ENCODE measurements around the gene OSBPL6. TPM values are rescaled to one million over a fixed set of nuclear protein-coding genes. Genes with fewer than 3 reads are reported as not detected.

OSBPL6 gene
- total RNA-seq, 4 donors from 2014 or later = 1.8 to 9.9 (median 2.8) TPM

GRCh38 chr2:178250429-178250828, 56.1 kb downstream of the OSBPL6 start:
- no peak overlapping the region for H3K27ac ChIP-seq
- DNase-seq = no peak
- H3K4me3 ChIP-seq = no peak overlapping the region
- intact Hi-C loops (cut with DNase I; ENCODE audit: low total_unique reads) = no loop called here
- H3K36me3 ChIP-seq = no peaks in the 10 kb centered on the region
- no peak for TF ChIP-seq POLR2A (IDR thresholded peaks at IDR 0.05)
- no peak for TF ChIP-seq CTCF (IDR thresholded peaks at IDR 0.05)
- H3K9me3 ChIP-seq = no peaks in the 10 kb centered on the region
- no peaks in the 10 kb centered on the region for H3K4me1 ChIP-seq
- H3K27me3 ChIP-seq = no peaks in the 10 kb centered on the region

GRCh38 chr2:178251151-178251955, 57.0 kb downstream of the OSBPL6 start:
- Histone ChIP-seq H3K27ac (no peak overlapping the region), H3K36me3 (no peaks in the 10 kb centered on the region), H3K27me3 (no peaks in the 10 kb centered on the region), H3K4me3 (no peak overlapping the region), H3K4me1 (no peaks in the 10 kb centered on the region), H3K9me3 (no peaks in the 10 kb centered on the region)
- no peak for TF ChIP-seq CTCF (IDR thresholded peaks at IDR 0.05)
- TF ChIP-seq POLR2A (IDR thresholded peaks at IDR 0.05) = no peak
- no peak for DNase-seq
- intact Hi-C loops (cut with DNase I; ENCODE audit: low total_unique reads) = no loop called here

GRCh38 chr2:178256382-178257042, 62.2 kb downstream of the OSBPL6 start:
- Histone ChIP-seq H3K4me3 (no peak overlapping the region), H3K36me3 (no peaks in the 10 kb centered on the region), H3K27ac (no peak overlapping the region), H3K9me3 (no peaks in the 10 kb centered on the region), H3K27me3 (no peaks in the 10 kb centered on the region), H3K4me1 (no peaks in the 10 kb centered on the region)
- intact Hi-C loops (cut with DNase I; ENCODE audit: low total_unique reads) = no loop called here
- no peak for DNase-seq
- TF ChIP-seq POLR2A (IDR thresholded peaks at IDR 0.05) (no peak), CTCF (IDR thresholded peaks at IDR 0.05) (no peak)

GRCh38 chr2:178257127-178257526, 62.8 kb downstream of the OSBPL6 start:
- TF ChIP-seq CTCF (IDR thresholded peaks at IDR 0.05) = no peak
- TF ChIP-seq POLR2A (IDR thresholded peaks at IDR 0.05) = no peak
- Histone ChIP-seq H3K4me3 (no peak overlapping the region), H3K9me3 (no peaks in the 10 kb centered on the region), H3K4me1 (no peaks in the 10 kb centered on the region), H3K27me3 (no peaks in the 10 kb centered on the region), H3K36me3 (no peaks in the 10 kb centered on the region), H3K27ac (no peak overlapping the region)
- no peak for DNase-seq
- intact Hi-C loops (cut with DNase I; ENCODE audit: low total_unique reads) = no loop called here

GRCh38 chr2:178258916-178259315, 64.6 kb downstream of the OSBPL6 start:
- intact Hi-C loops (cut with DNase I; ENCODE audit: low total_unique reads) = no loop called here
- DNase-seq = no peak
- no peak overlapping the region for H3K4me3 ChIP-seq
- no peak overlapping the region for H3K27ac ChIP-seq
- H3K36me3 ChIP-seq = no peaks in the 10 kb centered on the region
- no peaks in the 10 kb centered on the region for H3K27me3 ChIP-seq
- no peaks in the 10 kb centered on the region for H3K4me1 ChIP-seq
- no peaks in the 10 kb centered on the region for H3K9me3 ChIP-seq
- TF ChIP-seq CTCF (IDR thresholded peaks at IDR 0.05) (no peak), POLR2A (IDR thresholded peaks at IDR 0.05) (no peak)

Data from uterus (tissue), 4 donors.